Karpas-422 (cell line): ENCODE data around the gene OR10P1. TPM values are rescaled to one million over a fixed set of nuclear protein-coding genes. Genes with fewer than 3 reads are reported as not detected.
"Not testable (repeated sequence)": the region's sequence is repeated elsewhere in the genome, so short reads cannot be mapped to it uniquely, and the experiment has no call there.

ENCODE experiments used
- DNase-seq: peaks from one replicate; pipeline ENCODE4 v3.0.0-alpha.2; 2015
- H2AFZ ChIP-seq: fragments of 200-600 bp; sonication (generic); 2 replicates; pipeline ENCODE4 v1.6.1; 2014; ENCODE audit warnings: antibody characterized with exemption, low read length, mixed read lengths
- H3K27ac ChIP-seq: fragments of 200-600 bp; sonication (generic); 2 replicates; pipeline ENCODE4 v1.5.1; 2014; ENCODE audit warnings: mild to moderate bottlenecking, low read length, moderate library complexity
- H3K27me3 ChIP-seq: fragments of 200-600 bp; sonication (generic); 2 replicates; pipeline ENCODE4 v1.6.1; 2014; ENCODE audit warnings: low read length, mixed read lengths
- H3K36me3 ChIP-seq: fragments of 200-600 bp; sonication (generic); 2 replicates; pipeline ENCODE4 v1.6.1; 2014; ENCODE audit warnings: low read length, mixed read lengths; ENCODE audit not compliant: insufficient read depth
- H3K4me1 ChIP-seq: fragments of 200-600 bp; sonication (generic); 2 replicates; pipeline ENCODE4 v1.6.1; 2014; ENCODE audit warnings: mild to moderate bottlenecking, low read length, mixed read lengths
- H3K4me2 ChIP-seq: fragments of 200-600 bp; sonication (generic); 2 replicates; pipeline ENCODE4 v1.6.1; 2014; ENCODE audit warnings: low read length, low read depth, mild to moderate bottlenecking; ENCODE audit not compliant: poor library complexity, severe bottlenecking
- H3K4me3 ChIP-seq: fragments of 200-600 bp; sonication (generic); 2 replicates; pipeline ENCODE4 v1.5.1; 2014; ENCODE audit warnings: mild to moderate bottlenecking, antibody characterized with exemption, low read length, mixed read lengths
- H3K79me2 ChIP-seq: fragments of 200-600 bp; sonication (generic); 2 replicates; pipeline ENCODE4 v1.6.1; 2014; ENCODE audit warnings: mild to moderate bottlenecking, low read length, mixed read lengths
- H3K9ac ChIP-seq: fragments of 200-600 bp; sonication (generic); 2 replicates; pipeline ENCODE4 v1.6.0; 2014; ENCODE audit warnings: low read length
- H3K9me2 ChIP-seq: fragments of 200-600 bp; sonication (generic), shearing (Covaris generic); replicated peaks from 2 replicates; pipeline ENCODE4 v1.6.0; 2014; ENCODE audit warnings: mild to moderate bottlenecking, low read length, moderate library complexity; ENCODE audit not compliant: insufficient read depth
- H3K9me3 ChIP-seq: fragments of 300-700, 200-600 bp; sonication (generic); 2 replicates; pipeline ENCODE4 v1.6.1; 2014; ENCODE audit warnings: low read length, mixed read lengths
- H4K20me1 ChIP-seq: fragments of 200-600 bp; sonication (generic); 2 replicates; pipeline ENCODE4 v1.6.1; 2014; ENCODE audit warnings: mild to moderate bottlenecking, antibody characterized with exemption, low read length, low read depth; ENCODE audit not compliant: insufficient read depth
- total RNA-seq: library from RNA; depleted of rRNA; stranded (reverse); fragments of >200 nt; shearing (Covaris generic); gene quantifications from 2 replicates; pipeline ENCODE4 v1.2.3, GENCODE V29; 2014; ENCODE audit warnings: low replicate concordance; rRNA removed

The OR10P1 gene
- not detected in 2 replicates for total RNA-seq

GRCh38 chr12:55636853-55637252 lies at the start of gene OR10P1:
Gene OR10P1 (plus strand): TSS chr12:55636892. CDS start chr12:55636892, 0 bp downstream.
- no peak within 1 kb of the TSS for H2AFZ ChIP-seq
- H4K20me1 ChIP-seq, result no peaks in the 10 kb centered on the region
- no peaks in the 10 kb centered on the region for H3K9me3 ChIP-seq
- H3K4me1 ChIP-seq, result peaks cover 3% of the 10 kb centered on the region
- no peak for DNase-seq
- H3K9ac ChIP-seq, result no peak within 1 kb of the TSS
- no peak within 1 kb of the TSS for H3K27ac ChIP-seq
- no peak within 1 kb of the TSS for H3K4me3 ChIP-seq
- H3K27me3 ChIP-seq, result no peaks in the 10 kb centered on the region
- H3K79me2 ChIP-seq, result no peaks in the 10 kb centered on the region
- no peak within 1 kb of the TSS for H3K4me2 ChIP-seq
- no peaks in the 10 kb centered on the region for H3K9me2 ChIP-seq
- H3K36me3 ChIP-seq, result no peaks in the 10 kb centered on the region

- H3K36me3 ChIP-seq, H3K79me2 ChIP-seq, H3K4me1 ChIP-seq, H2AFZ ChIP-seq, H3K27ac ChIP-seq, DNase-seq, H3K9ac ChIP-seq, H3K27me3 ChIP-seq, H3K4me2 ChIP-seq, H3K4me3 ChIP-seq, H3K9me3 ChIP-seq, H4K20me1 ChIP-seq, H3K9me2 ChIP-seq: not testable (repeated sequence)
Measured at GRCh38 chr12:55590152-55590551, 46.5 kb upstream of the OR10P1 start.

GRCh38 chr12:55607821-55608594 lies 28.7 kb upstream of the OR10P1 start:
- Histone ChIP-seq H3K36me3 (no peaks in the 10 kb centered on the region), H3K79me2 (no peaks in the 10 kb centered on the region), H3K9me3 (no peaks in the 10 kb centered on the region), H3K4me3 (no peak overlapping the region), H3K27ac (no peak overlapping the region), H4K20me1 (no peaks in the 10 kb centered on the region), H3K4me1 (no peaks in the 10 kb centered on the region), H2AFZ (no peak overlapping the region), H3K9me2 (no peaks in the 10 kb centered on the region), H3K4me2 (no peak overlapping the region), H3K9ac (no peak overlapping the region), H3K27me3 (no peaks in the 10 kb centered on the region)
- no peak for DNase-seq

GRCh38 chr12:55610598-55610997 lies 26.1 kb upstream of the OR10P1 start:
- no peak for DNase-seq
- Histone ChIP-seq H3K9ac (no peak overlapping the region), H3K27ac (no peak overlapping the region), H3K4me1 (no peaks in the 10 kb centered on the region), H3K9me2 (no peaks in the 10 kb centered on the region), H3K36me3 (no peaks in the 10 kb centered on the region), H3K27me3 (0 out of 2 replicates have a peak, but pooled peaks cover 4% of the 10 kb centered on the region), H3K4me3 (no peak overlapping the region), H4K20me1 (no peaks in the 10 kb centered on the region), H3K9me3 (no peaks in the 10 kb centered on the region), H3K4me2 (no peak overlapping the region), H2AFZ (no peak overlapping the region), H3K79me2 (no peaks in the 10 kb centered on the region)

GRCh38 chr12:55612646-55613045 lies 24.0 kb upstream of the OR10P1 start:
- H3K4me1 ChIP-seq, result no peaks in the 10 kb centered on the region
- no peak overlapping the region for H3K9ac ChIP-seq
- H3K9me3 ChIP-seq, result no peaks in the 10 kb centered on the region
- DNase-seq, result no peak
- no peak overlapping the region for H3K4me2 ChIP-seq
- H3K4me3 ChIP-seq, result no peak overlapping the region
- H2AFZ ChIP-seq, result no peak overlapping the region
- 0 out of 2 replicates have a peak, but pooled peaks cover 4% of the 10 kb centered on the region for H3K27me3 ChIP-seq
- H3K9me2 ChIP-seq, result no peaks in the 10 kb centered on the region
- H3K36me3 ChIP-seq, result no peaks in the 10 kb centered on the region
- no peaks in the 10 kb centered on the region for H4K20me1 ChIP-seq
- no peak overlapping the region for H3K27ac ChIP-seq
- no peaks in the 10 kb centered on the region for H3K79me2 ChIP-seq

GRCh38 chr12:55614764-55615163 lies 21.9 kb upstream of the OR10P1 start:
- H3K27ac ChIP-seq, result no peak overlapping the region
- no peak overlapping the region for H3K4me2 ChIP-seq
- H3K36me3 ChIP-seq, result no peaks in the 10 kb centered on the region
- H3K9me2 ChIP-seq, result no peaks in the 10 kb centered on the region
- no peak overlapping the region for H2AFZ ChIP-seq
- no peak for DNase-seq
- no peak overlapping the region for H3K4me3 ChIP-seq
- H3K4me1 ChIP-seq, result no peaks in the 10 kb centered on the region
- H3K79me2 ChIP-seq, result no peaks in the 10 kb centered on the region
- H3K9me3 ChIP-seq, result no peaks in the 10 kb centered on the region
- 0 out of 2 replicates have a peak, but pooled peaks cover 4% of the 10 kb centered on the region for H3K27me3 ChIP-seq
- H3K9ac ChIP-seq, result no peak overlapping the region
- H4K20me1 ChIP-seq, result no peaks in the 10 kb centered on the region

- Histone ChIP-seq H3K9me3 (no peaks in the 10 kb centered on the region), H3K4me1 (no peaks in the 10 kb centered on the region), H3K36me3 (no peaks in the 10 kb centered on the region), H2AFZ (no peak overlapping the region), H3K27me3 (0 out of 2 replicates have a peak, but pooled peaks cover 4% of the 10 kb centered on the region), H3K27ac (no peak overlapping the region), H3K9me2 (no peaks in the 10 kb centered on the region), H4K20me1 (no peaks in the 10 kb centered on the region), H3K79me2 (no peaks in the 10 kb centered on the region), H3K4me2 (no peak overlapping the region), H3K9ac (no peak overlapping the region), H3K4me3 (no peak overlapping the region)
- DNase-seq, result peak; percentile 95
Measured at GRCh38 chr12:55619354-55620138, 17.1 kb upstream of the OR10P1 start.

- no peak for DNase-seq
Measured at GRCh38 chr12:55624056-55624455, 12.6 kb upstream of the OR10P1 start.

More at GRCh38 chr12:55624056-55624455, 12.6 kb upstream of the OR10P1 start:
- Histone ChIP-seq H3K36me3 (no peaks in the 10 kb centered on the region), H4K20me1 (no peaks in the 10 kb centered on the region), H3K4me1 (no peaks in the 10 kb centered on the region), H3K27ac (no peak overlapping the region), H3K4me3 (no peak overlapping the region), H3K9me2 (no peaks in the 10 kb centered on the region), H2AFZ (no peak overlapping the region), H3K79me2 (no peaks in the 10 kb centered on the region), H3K9me3 (no peaks in the 10 kb centered on the region), H3K9ac (no peak overlapping the region), H3K27me3 (no peaks in the 10 kb centered on the region), H3K4me2 (no peak overlapping the region)
